Measurements from ENCODE around the gene SNRPD2.

SNRPD2 gene

GRCh38 chr19:45655073-45655472 is 36.7 kb downstream of the SNRPD2 start:
- DNase-seq = no peak

DNA sequence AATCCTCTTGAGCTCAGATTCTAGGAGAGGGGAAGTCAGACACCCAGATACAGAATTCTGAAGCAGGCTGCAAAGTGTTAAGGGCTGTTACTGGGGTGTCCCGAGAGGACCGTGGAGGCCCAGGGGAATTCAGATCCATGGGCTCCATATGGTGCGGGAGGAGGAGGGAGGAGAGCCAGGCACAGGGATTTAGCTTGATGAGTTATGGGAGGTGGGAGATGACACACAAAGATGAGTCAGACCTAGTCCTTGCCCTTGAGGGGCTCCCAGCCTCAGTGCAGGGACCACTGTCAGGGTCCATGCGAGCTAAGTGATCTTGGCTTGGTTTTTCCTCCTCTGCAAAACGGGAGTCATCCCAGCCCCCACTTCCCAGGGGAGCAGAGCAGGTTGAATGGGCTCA is 38.1 kb downstream of the SNRPD2 start:
- no peak for DNase-seq

GRCh38 chr19:45650722-45651121 is 41.0 kb downstream of the SNRPD2 start:
- DNase-seq = no peak

GRCh38 chr19:45646345-45646698 is 45.4 kb downstream of the SNRPD2 start:
- DNase-seq = no peak

DNA sequence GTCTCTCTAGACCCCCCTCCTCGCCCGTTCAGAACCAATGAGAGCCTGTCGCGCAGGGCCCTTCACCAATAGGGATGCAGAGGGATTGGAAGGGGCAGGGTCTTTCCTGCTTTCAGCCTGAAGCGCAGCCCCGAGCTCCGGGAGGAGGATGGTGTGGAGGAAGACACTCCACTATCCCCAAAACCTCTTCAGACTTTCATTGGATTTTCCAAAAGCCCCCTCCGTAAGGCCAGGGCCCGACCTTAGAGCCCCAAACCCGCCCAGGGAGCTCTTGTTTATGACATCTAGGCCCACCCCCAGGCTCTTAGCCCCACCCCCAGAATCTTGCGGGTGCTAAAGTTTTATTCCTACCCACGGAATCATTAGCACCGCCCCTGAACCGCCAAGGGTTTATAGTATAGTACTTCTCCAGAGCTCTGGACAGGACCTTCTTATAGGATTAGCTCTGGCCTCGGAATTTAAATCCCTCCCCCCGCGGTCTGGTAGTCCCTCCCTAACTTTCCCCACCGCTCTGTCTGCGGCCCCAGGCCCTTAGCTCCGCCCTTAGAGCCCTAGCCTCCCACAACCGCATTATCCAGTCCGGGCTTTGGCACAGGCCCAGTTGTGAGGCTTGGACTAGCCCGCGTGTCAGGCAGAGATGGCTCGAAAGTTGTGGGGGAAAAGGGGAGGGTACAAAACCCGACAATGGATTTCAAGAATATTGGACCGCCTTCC is 46.0 kb downstream of the SNRPD2 start:
- DNase-seq = peak; percentile 91

DNA sequence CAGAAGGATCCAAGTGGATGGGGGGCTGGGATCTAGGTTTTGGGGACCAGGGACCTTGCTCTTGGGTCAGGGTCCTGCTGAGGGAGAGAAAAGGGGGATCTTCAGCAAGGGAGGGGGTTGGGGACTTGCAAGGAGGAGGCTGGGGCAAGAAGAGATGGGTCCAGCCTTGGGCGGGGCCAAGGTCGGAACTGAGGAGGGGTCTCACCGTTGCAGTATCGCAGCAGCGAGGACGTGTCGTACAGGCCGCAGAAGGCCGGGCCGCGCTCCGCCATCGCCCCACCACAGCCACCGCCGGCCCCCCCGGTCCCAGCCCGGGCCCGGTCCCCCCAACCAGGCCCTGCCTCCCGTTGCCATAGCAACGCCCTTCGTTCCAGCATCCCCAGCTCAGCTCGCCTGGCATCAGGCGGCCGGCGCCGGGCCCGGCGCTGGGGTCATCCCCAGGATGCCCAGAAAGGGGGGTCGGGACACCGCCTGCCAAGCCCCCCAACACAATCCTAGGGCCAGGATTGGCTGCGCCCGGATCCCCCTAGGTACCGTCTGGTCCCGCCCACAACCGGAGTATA is 46.6 kb downstream of the SNRPD2 start:
- no peak for DNase-seq

DNA sequence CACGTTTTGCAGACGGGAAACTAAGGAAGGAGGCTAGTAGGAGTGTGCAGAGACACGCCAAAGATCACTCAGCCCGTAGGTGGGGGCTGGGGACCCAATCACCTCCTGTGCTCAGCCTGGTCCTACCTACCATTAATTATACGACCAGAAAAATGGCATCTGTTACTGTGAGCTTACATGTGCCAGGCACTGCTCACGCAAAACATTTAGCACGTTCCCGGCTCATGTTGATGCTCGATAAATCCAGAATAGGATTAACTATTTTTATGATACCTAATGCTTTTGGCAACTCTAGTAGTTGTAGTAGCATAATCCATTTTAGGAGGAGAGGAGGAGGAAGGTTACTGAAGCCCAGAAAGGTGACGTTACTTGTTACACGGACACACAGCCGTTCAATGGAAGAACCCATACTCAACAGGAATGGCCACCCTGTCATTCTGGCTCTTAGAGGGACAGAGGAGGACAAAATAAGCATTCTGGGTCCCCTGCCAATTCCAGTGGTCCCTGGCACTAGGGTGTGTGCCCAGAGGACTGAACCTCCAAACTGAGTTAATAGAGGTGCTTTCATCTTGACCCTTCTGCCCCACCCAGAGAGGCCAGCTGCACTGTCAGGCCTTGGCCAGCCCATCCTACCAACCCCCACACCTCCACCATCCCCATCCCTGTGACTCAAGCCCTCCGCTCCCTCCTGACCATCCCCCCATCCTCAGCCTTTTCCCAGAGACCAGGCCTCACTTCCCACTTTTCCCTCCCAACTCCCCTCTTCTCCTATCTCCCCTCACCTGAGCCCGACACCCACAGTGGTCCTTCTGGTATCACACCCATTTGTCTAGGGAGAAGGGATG is 47.6 kb downstream of the SNRPD2 start:
- DNase-seq = no peak

GRCh38 chr19:45643024-45643926 is 48.5 kb downstream of the SNRPD2 start:
- peak; percentile 74 for DNase-seq

GRCh38 chr19:45641274-45642105 is 50.3 kb downstream of the SNRPD2 start:
- peak; percentile 56 for DNase-seq

- no peak for DNase-seq
Observed at GRCh38 chr19:45640849-45641273, 50.9 kb downstream of the SNRPD2 start.

DNA sequence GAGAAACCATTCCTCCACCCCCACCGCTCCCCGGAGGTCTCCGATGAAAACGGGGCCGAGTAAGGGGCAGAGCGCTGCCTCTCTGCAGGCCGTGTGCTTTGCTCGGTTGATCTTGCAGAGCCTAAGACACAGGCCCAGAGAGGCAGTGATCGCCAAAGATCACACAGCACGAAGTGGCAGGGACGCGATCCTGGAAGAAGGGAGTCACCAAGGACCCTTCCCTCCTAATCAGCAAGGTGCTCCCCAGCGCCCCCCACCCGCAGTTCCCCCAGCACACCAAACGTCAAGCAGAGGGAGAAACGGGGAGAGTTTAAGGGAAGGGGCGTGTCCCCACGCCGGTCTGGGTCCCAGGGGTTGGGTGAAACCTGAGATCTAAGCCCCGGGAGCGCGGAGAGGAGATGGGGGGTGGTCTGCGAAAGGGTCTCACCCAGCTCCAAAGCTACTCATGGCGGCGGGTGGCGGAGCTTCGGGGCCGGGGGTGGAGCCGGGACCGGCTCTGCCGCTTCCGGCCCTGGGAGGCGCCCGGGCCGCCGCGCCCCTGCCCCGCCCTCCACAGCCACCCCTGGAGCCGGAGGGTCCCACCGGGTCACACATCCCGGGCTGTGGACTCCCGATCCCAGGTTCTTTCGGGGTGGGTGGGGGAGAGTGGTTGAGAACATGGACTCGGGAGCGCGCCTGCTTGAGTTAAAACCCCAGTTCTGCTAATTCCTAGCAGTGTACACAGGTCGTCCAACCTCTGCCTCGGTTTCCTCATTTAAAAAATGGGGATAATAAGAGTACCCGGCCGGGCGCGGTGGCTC is 52.6 kb downstream of the SNRPD2 start, which contains the start of gene EML2:
EML2 (minus strand) TSS at position 468 of the 800 bp plus-strand sequence; CDS start at position 447, 21 bp downstream.
- DNase-seq = peak; percentile 36

GRCh38 chr19:45637890-45638667 is 53.7 kb downstream of the SNRPD2 start:
- no peak for DNase-seq

Data from fibroblast of skin of abdomen (primary cell).